ENCODE results near the gene CHPT1.
"Not testable (repeated sequence)": the region's sequence is repeated elsewhere in the genome, so short reads cannot be mapped to it uniquely, and the experiment has no call there.

Gene CHPT1

GRCh38 chr12:101697197-101697929 lies at the start of gene CHPT1:
Gene CHPT1 (plus strand): TSS chr12:101697640. CDS start chr12:101697862, 222 bp downstream.
- peak; percentile 88 for DNase-seq

GRCh38 chr12:101647711-101648110 lies 49.7 kb upstream of the CHPT1 start:
- DNase-seq = no peak

GRCh38 chr12:101648195-101648594 lies 49.2 kb upstream of the CHPT1 start:
- DNase-seq = no peak

GRCh38 chr12:101650346-101651117 lies 46.9 kb upstream of the CHPT1 start:
- no peak for DNase-seq

- no peak for DNase-seq
Measured at GRCh38 chr12:101653030-101653429, 44.4 kb upstream of the CHPT1 start.

GRCh38 chr12:101653503-101653902 lies 43.9 kb upstream of the CHPT1 start:
- peak; percentile 21 for DNase-seq

- no peak for DNase-seq
Measured at GRCh38 chr12:101654442-101654841, 43.0 kb upstream of the CHPT1 start.

- no peak for DNase-seq
Measured at GRCh38 chr12:101655393-101655792, 42.0 kb upstream of the CHPT1 start.

- not testable (repeated sequence) for DNase-seq
Measured at GRCh38 chr12:101660662-101661061, 36.8 kb upstream of the CHPT1 start.

GRCh38 chr12:101663298-101663697 lies 34.1 kb upstream of the CHPT1 start:
- no peak for DNase-seq

- DNase-seq = no peak
Measured at GRCh38 chr12:101664992-101665391, 32.4 kb upstream of the CHPT1 start.

- no peak for DNase-seq
Measured at GRCh38 chr12:101666052-101666728, 31.2 kb upstream of the CHPT1 start.

- no peak for DNase-seq
Measured at GRCh38 chr12:101667591-101667990, 29.8 kb upstream of the CHPT1 start.

GRCh38 chr12:101670007-101670671 lies 27.3 kb upstream of the CHPT1 start:
- peak; percentile 38 for DNase-seq

GRCh38 chr12:101671157-101671791 lies 26.2 kb upstream of the CHPT1 start:
- no peak for DNase-seq

- no peak for DNase-seq
Measured at GRCh38 chr12:101671833-101672232, 25.6 kb upstream of the CHPT1 start.

GRCh38 chr12:101675555-101675954 lies 21.9 kb upstream of the CHPT1 start:
- no peak for DNase-seq

- not testable (repeated sequence) for DNase-seq
Measured at GRCh38 chr12:101676497-101676896, 20.9 kb upstream of the CHPT1 start.

GRCh38 chr12:101678081-101678480 lies 19.4 kb upstream of the CHPT1 start:
- no peak for DNase-seq

- DNase-seq = no peak
Measured at GRCh38 chr12:101680240-101680639, 17.2 kb upstream of the CHPT1 start.

- no peak for DNase-seq
Measured at GRCh38 chr12:101680647-101681046, 16.8 kb upstream of the CHPT1 start.

GRCh38 chr12:101681627-101682026 lies 15.8 kb upstream of the CHPT1 start:
- not testable (repeated sequence) for DNase-seq

GRCh38 chr12:101685092-101685491 lies 12.3 kb upstream of the CHPT1 start:
- no peak for DNase-seq
